ENCODE data around the gene CDK9.
A peak's percentile ranks its signal among the peaks of the same experiment; 100 is the strongest.

Gene CDK9

DNA sequence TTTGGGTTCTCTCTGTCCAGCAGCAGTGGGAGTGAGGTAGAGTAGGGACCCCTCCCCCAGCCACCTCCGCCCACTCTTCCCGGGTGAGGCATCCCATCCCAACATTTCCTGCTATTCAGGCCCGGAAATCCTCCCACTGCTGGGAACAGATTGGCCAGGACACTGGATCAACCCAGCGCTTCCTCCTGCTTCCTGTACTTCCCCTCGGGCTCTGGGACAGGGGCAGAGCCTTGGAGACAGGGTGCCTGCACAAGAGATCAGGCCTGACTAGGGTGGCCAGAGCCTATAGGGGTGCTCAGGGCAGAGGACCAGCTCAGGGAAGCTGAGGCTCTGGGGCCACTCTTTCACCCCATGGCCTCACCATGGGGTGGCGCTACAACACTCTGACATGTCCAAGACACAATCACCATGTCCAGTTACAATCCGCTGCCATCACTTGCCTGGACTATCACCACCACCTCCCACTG is 21.9 kb upstream of the CDK9 start:
- H3K27ac ChIP-seq, result no peak overlapping the region
- TF ChIP-seq, protein P1, sequence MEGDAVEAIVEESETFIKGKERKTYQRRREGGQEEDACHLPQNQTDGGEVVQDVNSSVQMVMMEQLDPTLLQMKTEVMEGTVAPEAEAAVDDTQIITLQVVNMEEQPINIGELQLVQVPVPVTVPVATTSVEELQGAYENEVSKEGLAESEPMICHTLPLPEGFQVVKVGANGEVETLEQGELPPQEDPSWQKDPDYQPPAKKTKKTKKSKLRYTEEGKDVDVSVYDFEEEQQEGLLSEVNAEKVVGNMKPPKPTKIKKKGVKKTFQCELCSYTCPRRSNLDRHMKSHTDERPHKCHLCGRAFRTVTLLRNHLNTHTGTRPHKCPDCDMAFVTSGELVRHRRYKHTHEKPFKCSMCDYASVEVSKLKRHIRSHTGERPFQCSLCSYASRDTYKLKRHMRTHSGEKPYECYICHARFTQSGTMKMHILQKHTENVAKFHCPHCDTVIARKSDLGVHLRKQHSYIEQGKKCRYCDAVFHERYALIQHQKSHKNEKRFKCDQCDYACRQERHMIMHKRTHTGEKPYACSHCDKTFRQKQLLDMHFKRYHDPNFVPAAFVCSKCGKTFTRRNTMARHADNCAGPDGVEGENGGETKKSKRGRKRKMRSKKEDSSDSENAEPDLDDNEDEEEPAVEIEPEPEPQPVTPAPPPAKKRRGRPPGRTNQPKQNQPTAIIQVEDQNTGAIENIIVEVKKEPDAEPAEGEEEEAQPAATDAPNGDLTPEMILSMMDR (conservative IDR thresholded peaks at IDR 0.05), result peak; percentile 17; the same call in 1 of the 2 replicates

DNA sequence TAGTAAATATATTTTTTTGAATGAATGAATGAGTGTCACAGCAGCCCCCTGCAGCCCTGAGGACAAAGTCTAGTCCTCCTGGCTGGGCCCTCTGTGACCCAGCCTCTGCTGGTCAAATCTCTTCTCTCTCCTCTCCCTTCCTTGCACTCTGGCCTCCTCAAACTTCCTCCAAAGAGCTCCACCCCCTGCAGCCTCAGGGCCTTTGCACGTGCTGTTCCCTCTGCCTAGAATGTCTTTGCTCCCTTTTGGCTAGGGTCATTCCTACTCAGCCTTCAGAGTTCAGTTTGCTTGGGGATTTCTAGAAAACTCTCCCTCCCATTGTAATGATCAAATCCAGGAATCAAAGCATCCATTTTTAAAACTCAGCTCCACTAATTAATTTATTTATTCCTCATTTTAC is 20.4 kb upstream of the CDK9 start:
- TF ChIP-seq, protein P1 (conservative IDR thresholded peaks at IDR 0.05), result no peak
- H3K27ac ChIP-seq, result no peak overlapping the region

DNA sequence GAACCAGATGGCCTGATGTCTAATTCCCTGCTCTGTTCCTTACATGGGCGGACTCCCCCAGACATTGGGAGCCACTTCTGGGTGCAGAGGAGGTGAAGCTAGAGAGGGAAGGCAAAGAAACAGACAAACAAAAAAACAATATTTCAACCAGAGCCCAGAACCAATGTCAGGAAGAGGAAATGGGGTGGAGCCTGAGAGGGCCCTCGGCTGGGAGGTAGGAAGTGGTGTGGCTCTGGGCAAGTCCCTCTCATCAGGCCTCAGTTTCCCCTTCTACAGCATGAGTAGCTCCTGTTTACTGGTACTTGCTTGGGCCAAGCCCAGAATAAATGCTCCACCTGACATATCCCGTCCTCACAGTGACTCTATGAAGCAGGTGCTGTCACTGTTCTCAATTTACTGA is 18.4 kb upstream of the CDK9 start:
- TF ChIP-seq, protein P1 (conservative IDR thresholded peaks at IDR 0.05), result no peak
- no peak overlapping the region for H3K27ac ChIP-seq

DNA sequence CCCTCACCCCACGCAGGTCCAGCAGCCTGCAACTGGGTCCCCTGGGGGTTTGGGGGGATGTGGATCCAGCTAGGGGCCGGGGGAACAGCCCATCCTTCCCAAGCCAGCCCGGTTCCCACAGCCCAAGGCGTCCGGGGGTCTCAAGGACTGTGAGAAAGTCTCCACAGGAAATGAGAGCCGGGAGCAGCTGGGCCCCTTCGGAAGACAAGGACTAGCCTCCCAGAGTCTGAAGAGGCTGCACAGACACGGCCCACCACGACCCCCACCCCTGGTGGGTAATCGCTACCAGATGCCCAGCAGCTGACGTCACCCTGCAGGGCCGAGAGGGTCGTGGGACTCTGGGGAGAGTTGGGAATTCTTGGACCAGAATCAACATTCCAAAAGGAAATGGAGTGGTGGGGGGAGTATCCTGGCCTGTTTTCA is 17.9 kb upstream of the CDK9 start:
- no peak overlapping the region for H3K27ac ChIP-seq
- TF ChIP-seq, protein P1 (conservative IDR thresholded peaks at IDR 0.05), result no peak

DNA sequence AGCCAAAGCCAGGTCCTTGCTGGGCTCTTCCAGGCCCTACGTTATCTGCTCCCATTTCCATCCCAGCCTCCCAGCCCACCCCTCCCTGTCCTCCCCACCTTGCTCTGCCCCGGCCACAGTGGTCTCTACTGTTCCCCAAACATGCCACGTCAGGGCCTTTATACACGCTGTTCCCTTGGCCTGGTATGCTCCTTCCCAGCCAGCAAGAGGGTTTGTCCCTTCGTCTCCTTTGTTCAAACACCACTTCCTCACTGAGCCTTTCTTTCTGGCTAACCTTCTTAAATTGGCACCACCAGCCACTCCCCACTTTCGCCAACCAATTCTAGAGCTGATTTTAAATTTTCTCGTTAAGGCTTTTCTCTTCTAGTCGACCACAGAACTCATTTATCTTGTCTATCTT is 17.1 kb upstream of the CDK9 start:
- H3K27ac ChIP-seq, result no peak overlapping the region
- TF ChIP-seq, protein P1 (conservative IDR thresholded peaks at IDR 0.05), result no peak

DNA sequence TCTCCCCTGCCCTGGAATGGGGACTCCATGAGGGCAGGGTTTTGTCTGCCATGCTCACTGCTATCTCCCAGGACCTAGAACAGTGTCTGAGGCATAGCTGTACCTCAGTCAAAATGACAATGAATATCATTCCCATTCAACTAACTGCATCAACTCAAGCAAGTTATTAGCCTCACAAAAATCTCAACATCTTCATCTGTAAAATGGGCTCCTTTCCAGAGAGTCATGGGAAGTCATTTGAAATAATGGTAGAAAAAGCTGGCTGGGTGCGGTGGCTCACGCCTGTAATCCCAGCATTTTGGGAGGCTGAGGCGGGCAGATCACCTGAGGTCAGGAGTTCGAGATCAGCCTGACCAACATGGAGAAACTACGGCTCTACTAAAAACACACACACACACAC is 16.7 kb upstream of the CDK9 start:
- H3K27ac ChIP-seq, result no peak overlapping the region
- TF ChIP-seq, protein P1 (conservative IDR thresholded peaks at IDR 0.05), result no peak

DNA sequence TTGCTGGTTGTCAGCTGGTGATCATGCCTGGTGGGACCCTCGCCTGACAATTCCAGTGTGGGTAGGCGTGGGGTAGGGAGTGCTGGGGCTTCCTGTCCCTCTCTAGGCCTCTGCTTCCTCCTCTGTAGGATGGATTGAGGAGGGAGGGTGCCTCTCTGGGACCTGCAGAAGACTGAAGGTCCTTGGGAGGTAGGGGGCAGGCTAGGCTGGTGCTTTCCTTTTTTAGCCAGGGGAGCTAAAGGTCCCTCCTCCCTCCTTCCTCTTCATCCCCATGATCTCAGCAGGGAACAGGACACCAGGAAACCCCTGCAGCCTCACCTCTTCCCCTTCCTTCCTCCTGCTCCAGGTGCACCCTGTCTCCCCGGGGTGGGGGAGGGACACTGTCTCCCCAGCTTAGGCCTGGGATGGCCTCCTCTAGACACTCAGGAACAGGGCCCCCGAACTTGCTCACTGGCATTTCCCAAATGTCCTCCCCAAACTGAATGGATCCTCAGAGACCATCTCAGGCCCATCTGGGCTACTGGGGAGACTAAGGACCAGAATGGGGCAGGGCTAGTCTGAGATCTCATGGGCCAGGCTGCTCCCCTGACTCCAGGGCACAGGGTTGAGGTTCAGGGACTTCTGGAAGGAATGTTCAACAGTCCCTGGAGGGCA is 15.8 kb upstream of the CDK9 start:
- TF ChIP-seq, protein P1 (conservative IDR thresholded peaks at IDR 0.05), result no peak
- no peak overlapping the region; the same call in 1 of the 2 replicates for H3K27ac ChIP-seq

Measured in VCaP (cell line).